PC-3 (cell line): ENCODE data around the gene SRSF2. TPM values are rescaled to one million over a fixed set of nuclear protein-coding genes. Genes with fewer than 3 reads are reported as not detected.
A peak's percentile ranks its signal among the peaks of the same experiment; 100 is the strongest.
"Not testable (repeated sequence)": the region's sequence is repeated elsewhere in the genome, so short reads cannot be mapped to it uniquely, and the experiment has no call there.

Experiments
- ATAC-seq: fragments of 200-7000 bp; cut with Tn5 transposase; 2 replicates; pipeline ENCODE4 v1.9.1; 2020; ENCODE audit warnings: mild to moderate bottlenecking, moderate library complexity
- BruUV-seq: library from RNA; stranded (reverse); fragments of 400-500 nt; replicated peaks from 2 replicates; lab custom pipeline; 2021; lab: Mats Ljungman, UMichigan
- CTCF ChIA-PET: fragments of 300-600 bp; sonication (Branson Sonifier 250); formaldehyde crosslinking; loops from one replicate; lab custom pipeline; 2022; ENCODE audit warnings: antibody characterized with exemption; lab: Charles Lee
- POLR2A ChIA-PET: fragments of 300-600 bp; sonication (Branson Sonifier 250); formaldehyde crosslinking; loops from one replicate; lab custom pipeline; 2022; ENCODE audit warnings: antibody characterized with exemption; ENCODE audit not compliant: unreplicated experiment; lab: Charles Lee
- DNase-seq: peaks from one replicate; pipeline ENCODE4 v3.0.0-alpha.2; 2015
- H2AFZ ChIP-seq: fragments of 300-600 bp; sonication (generic); 2 replicates; pipeline ENCODE4 v1.6.0; 2016; ENCODE audit warnings: antibody characterized with exemption, low read length
- H3F3A ChIP-seq: fragments of 300-600 bp; sonication (generic); one replicate; pipeline ENCODE4 v1.6.0; 2017; ENCODE audit warnings: antibody characterized with exemption, low read length, control low read depth, mild to moderate bottlenecking; ENCODE audit not compliant: unreplicated experiment
- H3K27ac ChIP-seq: fragments of 300-600 bp; sonication (generic); 2 replicates; pipeline ENCODE4 v1.5.1; 2016; ENCODE audit warnings: mild to moderate bottlenecking, low read length
- H3K27me3 ChIP-seq: fragments of 300-600 bp; sonication (generic); 2 replicates; pipeline ENCODE4 v1.6.1; 2016; ENCODE audit warnings: low read length, mixed read lengths
- H3K36me3 ChIP-seq: fragments of 300-600 bp; sonication (generic); 2 replicates; pipeline ENCODE4 v1.6.1; 2016; ENCODE audit warnings: low read depth, mixed run types, low read length, mixed read lengths
- H3K4me1 ChIP-seq: fragments of 300-600 bp; sonication (generic); 2 replicates; pipeline ENCODE4 v1.5.1; 2016; ENCODE audit warnings: low read length; ENCODE audit not compliant: insufficient read depth
- H3K4me2 ChIP-seq: fragments of 300-600 bp; sonication (generic); 2 replicates; pipeline ENCODE4 v1.6.0; 2016; ENCODE audit warnings: low read length
- H3K4me3 ChIP-seq: fragments of 300-600 bp; sonication (generic); 2 replicates; pipeline ENCODE4 v1.5.1; 2016; ENCODE audit warnings: mild to moderate bottlenecking, low read length, mixed read lengths
- H3K79me2 ChIP-seq: fragments of 300-600 bp; sonication (generic); 2 replicates; pipeline ENCODE4 v1.6.1; 2017; ENCODE audit warnings: low read length, mixed read lengths
- H3K9ac ChIP-seq: fragments of 300-600 bp; sonication (generic); 2 replicates; pipeline ENCODE4 v1.6.0; 2016; ENCODE audit warnings: mild to moderate bottlenecking, low read length
- H3K9me2 ChIP-seq: fragments of 300-600 bp; sonication (generic); replicated peaks from 2 replicates; pipeline ENCODE4 v1.6.1; 2016; ENCODE audit warnings: mixed run types, low read length, mixed read lengths
- H3K9me3 ChIP-seq: fragments of 300-600 bp; sonication (generic); 2 replicates; pipeline ENCODE4 v1.6.1; 2016; ENCODE audit warnings: low read length, mixed read lengths
- H4K20me1 ChIP-seq: fragments of 300-600 bp; sonication (generic); 2 replicates; pipeline ENCODE4 v1.6.1; 2016; ENCODE audit warnings: low read length, mixed read lengths
- CTCF ChIP-seq: fragments of 300-600 bp; sonication (generic); conservative IDR thresholded peaks from 2 replicates; pipeline ENCODE4 v1.5.1; 2017; ENCODE audit warnings: antibody characterized with exemption, low read depth, mild to moderate bottlenecking, low read length
- EZH2 ChIP-seq: fragments of 300-600 bp; sonication (generic); IDR thresholded peaks from one replicate; pipeline ENCODE4 v1.6.1; 2017; ENCODE audit warnings: antibody characterized with exemption, mild to moderate bottlenecking, low read length; ENCODE audit not compliant: unreplicated experiment
- EZH2phosphoT487 ChIP-seq: fragments of 300-600 bp; sonication (generic); IDR thresholded peaks from 2 replicates; pipeline ENCODE4 v1.6.1; 2018; ENCODE audit warnings: mild to moderate bottlenecking, antibody characterized with exemption, low read length, borderline replicate concordance
- intact Hi-C: fragments of 100-400 bp; cut with micrococcal nuclease; formaldehyde crosslinking; loops from 2 replicates; pipeline ENCODE4 v1.9.0; 2023
- total RNA-seq: library from RNA; depleted of rRNA; stranded (reverse); fragments of >200 nt; gene quantifications from 2 replicates; pipeline ENCODE4 v1.2.3, GENCODE V29; 2014

The SRSF2 gene
- total RNA-seq, 1 experiment from 2014 or later = 859 TPM

- Histone ChIP-seq H3K27ac (no peak overlapping the region), H3K36me3 (peaks cover 30% of the 10 kb centered on the region), H3F3A (no peaks in the 10 kb centered on the region), H3K9ac (no peak overlapping the region), H3K4me2 (no peak overlapping the region), H4K20me1 (no peaks in the 10 kb centered on the region), H3K27me3 (no peaks in the 10 kb centered on the region), H3K4me3 (no peak overlapping the region), H3K4me1 (peaks cover 18% of the 10 kb centered on the region), H2AFZ (no peak overlapping the region), H3K9me3 (no peaks in the 10 kb centered on the region), H3K9me2 (no peaks in the 10 kb centered on the region), H3K79me2 (peaks cover 30% of the 10 kb centered on the region)
- BruUV-seq = no TSS peak
- POLR2A ChIA-PET = no interaction called here
- DNase-seq (peak; percentile 37), ATAC-seq (no peak)
- CTCF ChIA-PET = no interaction called here
- intact Hi-C loops = no loop called here
- TF ChIP-seq EZH2 = no peak
- no peak for TF ChIP-seq EZH2phosphoT487
- TF ChIP-seq CTCF = no peak
Measured at GRCh38 chr17:76742958-76743357, 5.8 kb upstream of the SRSF2 start.

- CTCF ChIA-PET = no interaction called here
Measured at GRCh38 chr17:76740329-76741118, 3.4 kb upstream of the SRSF2 start.

GRCh38 chr17:76739568-76740115 lies 2.5 kb upstream of the SRSF2 start:
- Histone ChIP-seq H3K4me3 (peak overlapping the region; percentile 89), H3K4me2 (peak overlapping the region; percentile 91), H3K36me3 (peaks cover 29% of the 10 kb centered on the region), H4K20me1 (peaks cover 22% of the 10 kb centered on the region), H3K79me2 (peaks cover 56% of the 10 kb centered on the region), H3K9ac (peak overlapping the region; percentile 98; the same call in 1 of the 2 replicates), H3K4me1 (peaks cover 20% of the 10 kb centered on the region)
- BruUV-seq, DNase-seq, CTCF ChIA-PET, H3K9me3 ChIP-seq, H3K27me3 ChIP-seq, H3K9me2 ChIP-seq, H3K27ac ChIP-seq, H3F3A ChIP-seq, H2AFZ ChIP-seq, POLR2A ChIA-PET, ATAC-seq: not testable (repeated sequence)
- intact Hi-C loops = loop anchor here (10.0 kb wide), 1 partner anchor 545 kb away; no protein-coding TSS in a partner anchor

More at GRCh38 chr17:76740329-76741118, 3.4 kb upstream of the SRSF2 start:
- Histone ChIP-seq H3K79me2 (peaks cover 47% of the 10 kb centered on the region), H3F3A (peaks cover under 1% of the 10 kb centered on the region), H3K4me1 (peaks cover 18% of the 10 kb centered on the region), H2AFZ (no peak overlapping the region), H3K36me3 (peaks cover 29% of the 10 kb centered on the region), H3K4me2 (peak overlapping the region; percentile 30; the same call in 1 of the 2 replicates), H3K27me3 (no peaks in the 10 kb centered on the region), H4K20me1 (peaks cover 13% of the 10 kb centered on the region), H3K9me2 (no peaks in the 10 kb centered on the region), H3K9ac (no peak overlapping the region), H3K27ac (no peak overlapping the region), H3K4me3 (no peak overlapping the region), H3K9me3 (no peaks in the 10 kb centered on the region)
- TF ChIP-seq CTCF (no peak), EZH2 (no peak), EZH2phosphoT487 (no peak)
- POLR2A ChIA-PET = no interaction called here
- ATAC-seq (no peak), DNase-seq (no peak)
- no TSS peak for BruUV-seq
- intact Hi-C loops = no loop called here
